MM.1S (cell line): ENCODE results near the gene CLCN4.

Source experiments
- DNase-seq: peaks from one replicate; pipeline ENCODE4 v3.0.0-alpha.2; 2015
- H2AFZ ChIP-seq: fragments of 300-600 bp; sonication (generic); 2 replicates; pipeline ENCODE4 v1.6.0; 2016; ENCODE audit warnings: antibody characterized with exemption, low read length
- H3F3A ChIP-seq: fragments of 300-600 bp; sonication (generic); 2 replicates; pipeline ENCODE4 v1.6.1; 2016; ENCODE audit warnings: mild to moderate bottlenecking, antibody characterized with exemption, low read length, moderate library complexity, mixed read lengths; ENCODE audit not compliant: insufficient read depth
- H3K27ac ChIP-seq: fragments of 300-600 bp; sonication (generic); 2 replicates; pipeline ENCODE4 v1.5.1; 2016; ENCODE audit warnings: mild to moderate bottlenecking, low read length
- H3K27me3 ChIP-seq: fragments of 300-600 bp; sonication (generic); replicated peaks from 2 replicates; pipeline ENCODE4 v1.6.0; 2016; ENCODE audit warnings: low read length; ENCODE audit not compliant: insufficient read depth
- H3K36me3 ChIP-seq: fragments of 300-600 bp; sonication (generic); replicated peaks from 2 replicates; pipeline ENCODE4 v1.6.1; 2016; ENCODE audit warnings: mild to moderate bottlenecking, low read length, mixed read lengths; ENCODE audit not compliant: insufficient read depth
- H3K4me1 ChIP-seq: fragments of 300-600 bp; sonication (generic); 2 replicates; pipeline ENCODE4 v1.6.1; 2016; ENCODE audit warnings: low read length, mixed read lengths
- H3K4me2 ChIP-seq: fragments of 300-600 bp; sonication (generic); 2 replicates; pipeline ENCODE4 v1.6.0; 2016; ENCODE audit warnings: low read depth, low read length
- H3K4me3 ChIP-seq: fragments of 300-600 bp; sonication (generic); 2 replicates; pipeline ENCODE4 v1.5.1; 2016; ENCODE audit warnings: low read length, mixed read lengths
- H3K79me2 ChIP-seq: fragments of 300-600 bp; sonication (generic); 2 replicates; pipeline ENCODE4 v1.6.1; 2016; ENCODE audit warnings: mixed run types, low read length, mixed read lengths
- H3K9ac ChIP-seq: fragments of 300-600 bp; sonication (generic); 2 replicates; pipeline ENCODE4 v1.6.1; 2016; ENCODE audit warnings: low read length, mixed read lengths
- H3K9me2 ChIP-seq: fragments of 300-600 bp; sonication (generic); replicated peaks from 2 replicates; pipeline ENCODE4 v1.6.1; 2016; ENCODE audit warnings: mild to moderate bottlenecking, low read length, mixed read lengths; ENCODE audit not compliant: insufficient read depth
- H3K9me3 ChIP-seq: fragments of 300-600 bp; sonication (generic); replicated peaks from 2 replicates; pipeline ENCODE4 v1.6.1; 2016; ENCODE audit warnings: mild to moderate bottlenecking, low read length, mixed read lengths; ENCODE audit not compliant: insufficient read depth
- H4K20me1 ChIP-seq: fragments of 300-600 bp; sonication (generic); 2 replicates; pipeline ENCODE4 v1.6.1; 2016; ENCODE audit warnings: mild to moderate bottlenecking, low read length, moderate library complexity, mixed read lengths; ENCODE audit not compliant: insufficient read depth
- EZH2 ChIP-seq: fragments of 300-600 bp; sonication (generic); optimal IDR thresholded peaks from 2 replicates; pipeline ENCODE3; 2017; ENCODE audit warnings: low read depth, mild to moderate bottlenecking, antibody characterized with exemption, low read length, mixed read lengths
- EZH2phosphoT487 ChIP-seq: fragments of 300-600 bp; sonication (generic); IDR thresholded peaks from 2 replicates; pipeline ENCODE4 v1.6.1; 2018; ENCODE audit warnings: antibody characterized with exemption, low read length
- TF ChIP-seq, protein P1 (sequence below): fragments of 300-600 bp; sonication (generic); IDR thresholded peaks from 2 replicates; pipeline ENCODE4 v1.5.1; 2016; ENCODE audit warnings: antibody characterized with exemption, low read length, mixed read lengths

The CLCN4 gene

DNA sequence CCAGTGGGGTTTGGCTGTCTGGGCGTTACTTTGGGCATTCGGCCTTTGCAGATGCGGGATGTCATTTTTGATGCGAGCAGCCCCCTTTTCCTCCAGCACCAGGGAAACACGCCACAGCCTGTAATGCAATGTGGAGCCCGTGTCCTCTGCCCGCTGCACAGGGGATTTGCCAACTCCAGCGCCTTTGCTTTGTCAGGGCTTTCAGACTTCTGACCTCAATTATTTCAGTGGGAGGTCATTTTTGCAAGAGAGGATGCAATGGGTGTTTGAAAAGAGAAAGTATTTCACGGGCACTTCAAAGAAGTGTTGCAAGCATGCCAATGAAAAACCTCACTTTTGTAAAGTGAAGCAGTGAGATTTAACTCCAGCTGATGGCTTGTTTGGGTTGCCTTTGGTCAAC lies 11.5 kb downstream of the CLCN4 start:
- Histone ChIP-seq H3K79me2 (no peaks in the 10 kb centered on the region), H3K4me1 (peaks cover 9% of the 10 kb centered on the region; the same call in 1 of the 2 replicates), H3F3A (no peaks in the 10 kb centered on the region), H3K9me3 (no peaks in the 10 kb centered on the region), H3K36me3 (no peaks in the 10 kb centered on the region), H3K27ac (no peak overlapping the region), H3K9ac (no peak overlapping the region), H3K27me3 (no peaks in the 10 kb centered on the region), H3K4me3 (no peak overlapping the region), H3K9me2 (no peaks in the 10 kb centered on the region), H3K4me2 (peak overlapping the region; percentile 9; the same call in 1 of the 2 replicates), H4K20me1 (no peaks in the 10 kb centered on the region), H2AFZ (no peak overlapping the region)
- peak; percentile 23 for DNase-seq
- TF ChIP-seq EZH2phosphoT487: no peak

DNA sequence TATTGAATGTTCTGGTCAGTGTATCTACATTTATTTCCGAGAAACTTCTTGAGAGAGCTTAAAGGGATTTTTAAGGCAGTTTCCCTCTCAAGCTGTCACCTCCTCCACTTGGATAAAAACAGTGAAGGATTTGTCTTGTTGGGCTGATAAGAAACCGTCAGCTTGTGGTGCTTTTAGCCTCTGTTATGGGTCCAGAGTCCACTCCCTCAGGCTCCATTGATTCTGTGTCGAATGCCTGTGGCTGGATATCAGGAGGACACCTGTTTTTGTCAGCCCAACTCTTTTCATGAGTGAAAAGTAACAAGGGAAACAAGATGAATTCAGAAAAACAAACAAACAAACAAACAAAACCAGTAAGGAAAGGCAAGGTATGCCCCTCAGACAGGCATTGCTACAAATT lies 12.4 kb downstream of the CLCN4 start:
- no peaks in the 10 kb centered on the region for H3F3A ChIP-seq
- DNase-seq: no peak
- no peaks in the 10 kb centered on the region for H3K9me2 ChIP-seq
- H3K9ac ChIP-seq: no peak overlapping the region
- H3K9me3 ChIP-seq: no peaks in the 10 kb centered on the region
- H3K4me1 ChIP-seq: peaks cover 9% of the 10 kb centered on the region; the same call in 1 of the 2 replicates
- no peak overlapping the region for H3K4me2 ChIP-seq
- no peak overlapping the region for H3K4me3 ChIP-seq
- no peaks in the 10 kb centered on the region for H3K79me2 ChIP-seq
- H4K20me1 ChIP-seq: no peaks in the 10 kb centered on the region
- H2AFZ ChIP-seq: no peak overlapping the region
- H3K27ac ChIP-seq: no peak overlapping the region
- TF ChIP-seq, protein P1, sequence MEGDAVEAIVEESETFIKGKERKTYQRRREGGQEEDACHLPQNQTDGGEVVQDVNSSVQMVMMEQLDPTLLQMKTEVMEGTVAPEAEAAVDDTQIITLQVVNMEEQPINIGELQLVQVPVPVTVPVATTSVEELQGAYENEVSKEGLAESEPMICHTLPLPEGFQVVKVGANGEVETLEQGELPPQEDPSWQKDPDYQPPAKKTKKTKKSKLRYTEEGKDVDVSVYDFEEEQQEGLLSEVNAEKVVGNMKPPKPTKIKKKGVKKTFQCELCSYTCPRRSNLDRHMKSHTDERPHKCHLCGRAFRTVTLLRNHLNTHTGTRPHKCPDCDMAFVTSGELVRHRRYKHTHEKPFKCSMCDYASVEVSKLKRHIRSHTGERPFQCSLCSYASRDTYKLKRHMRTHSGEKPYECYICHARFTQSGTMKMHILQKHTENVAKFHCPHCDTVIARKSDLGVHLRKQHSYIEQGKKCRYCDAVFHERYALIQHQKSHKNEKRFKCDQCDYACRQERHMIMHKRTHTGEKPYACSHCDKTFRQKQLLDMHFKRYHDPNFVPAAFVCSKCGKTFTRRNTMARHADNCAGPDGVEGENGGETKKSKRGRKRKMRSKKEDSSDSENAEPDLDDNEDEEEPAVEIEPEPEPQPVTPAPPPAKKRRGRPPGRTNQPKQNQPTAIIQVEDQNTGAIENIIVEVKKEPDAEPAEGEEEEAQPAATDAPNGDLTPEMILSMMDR: no peak
- TF ChIP-seq EZH2phosphoT487 (no peak), EZH2 (no peak)
- H3K36me3 ChIP-seq: no peaks in the 10 kb centered on the region
- no peaks in the 10 kb centered on the region for H3K27me3 ChIP-seq

DNA sequence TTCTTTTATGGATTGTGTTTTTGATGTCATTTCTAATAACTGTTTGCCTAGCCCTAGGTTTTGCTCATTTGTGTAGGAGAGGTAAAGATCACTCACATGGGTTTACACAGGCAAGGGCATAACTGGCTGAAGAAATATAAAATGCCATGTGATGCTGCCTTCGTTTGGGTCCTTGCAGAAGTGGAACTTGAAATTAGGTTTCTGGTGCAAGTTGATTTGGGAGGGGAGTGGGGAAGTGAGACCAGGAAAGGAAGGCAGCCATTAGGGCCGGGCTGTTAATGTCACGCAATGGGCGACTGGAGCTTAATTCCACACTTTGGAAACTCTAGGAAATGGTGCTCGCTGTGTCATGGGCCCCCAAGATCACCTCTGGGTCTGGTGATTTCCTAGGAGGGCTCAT lies 14.5 kb downstream of the CLCN4 start:
- Histone ChIP-seq H3K4me2 (no peak overlapping the region), H3K4me3 (no peak overlapping the region), H3K27me3 (no peaks in the 10 kb centered on the region), H3K27ac (no peak overlapping the region), H3K4me1 (peaks cover 9% of the 10 kb centered on the region; the same call in 1 of the 2 replicates), H3K9me3 (no peaks in the 10 kb centered on the region), H4K20me1 (no peaks in the 10 kb centered on the region), H3K9ac (no peak overlapping the region), H2AFZ (no peak overlapping the region), H3K36me3 (no peaks in the 10 kb centered on the region), H3K79me2 (no peaks in the 10 kb centered on the region), H3F3A (no peaks in the 10 kb centered on the region), H3K9me2 (no peaks in the 10 kb centered on the region)
- DNase-seq: no peak
- TF ChIP-seq EZH2 (no peak), EZH2phosphoT487 (no peak)
- TF ChIP-seq, protein P1: no peak

DNA sequence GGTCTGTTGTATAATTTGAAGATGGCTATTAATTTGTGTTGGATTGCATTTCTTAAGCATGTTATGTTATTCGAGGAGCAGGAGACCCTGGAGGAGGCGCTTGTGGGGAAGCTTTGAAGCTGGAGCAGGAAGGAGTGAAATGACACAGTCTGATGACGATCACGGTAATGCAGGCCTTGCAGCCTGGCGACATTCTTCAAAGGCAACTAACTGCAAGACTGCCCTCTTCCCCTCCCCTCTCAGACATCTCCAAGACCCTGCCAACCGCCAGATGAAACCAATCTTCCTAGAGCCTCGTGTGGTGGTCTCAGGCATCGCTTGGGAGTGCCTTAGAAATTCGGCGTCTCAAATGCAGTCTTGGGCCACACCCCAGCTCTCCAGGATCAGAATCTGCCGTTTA lies 16.1 kb downstream of the CLCN4 start:
- H3K4me3 ChIP-seq: no peak overlapping the region
- H3K9ac ChIP-seq: no peak overlapping the region
- H3K79me2 ChIP-seq: no peaks in the 10 kb centered on the region
- TF ChIP-seq EZH2phosphoT487: no peak
- TF ChIP-seq, protein P1: no peak
- TF ChIP-seq EZH2: no peak
- H3K27ac ChIP-seq: no peak overlapping the region
- no peak overlapping the region for H2AFZ ChIP-seq
- H3K9me2 ChIP-seq: no peaks in the 10 kb centered on the region
- DNase-seq: no peak
- no peaks in the 10 kb centered on the region for H4K20me1 ChIP-seq
- peaks cover 3% of the 10 kb centered on the region; the same call in 1 of the 2 replicates for H3K4me1 ChIP-seq
- H3K36me3 ChIP-seq: no peaks in the 10 kb centered on the region
- no peaks in the 10 kb centered on the region for H3K9me3 ChIP-seq
- H3F3A ChIP-seq: no peaks in the 10 kb centered on the region
- no peaks in the 10 kb centered on the region for H3K27me3 ChIP-seq
- H3K4me2 ChIP-seq: no peak overlapping the region
